A673 (cell line): ENCODE data around the gene WRAP53. TPM values are rescaled to one million over a fixed set of nuclear protein-coding genes. Genes with fewer than 3 reads are reported as not detected.
A peak's percentile ranks its signal among the peaks of the same experiment; 100 is the strongest.

Experiments used
- BruUV-seq: library from RNA; stranded (reverse); fragments of 400-500 nt; replicated peaks from 2 replicates; lab custom pipeline; 2021; lab: Mats Ljungman, UMichigan
- CTCF ChIA-PET: fragments of 300-600 bp; sonication (Branson Sonifier 250); formaldehyde crosslinking; loops from one replicate; lab custom pipeline; 2022; ENCODE audit warnings: antibody characterized with exemption; lab: Charles Lee
- POLR2A ChIA-PET: fragments of 300-600 bp; sonication (Branson Sonifier 250); formaldehyde crosslinking; loops from one replicate; lab custom pipeline; 2022; ENCODE audit warnings: antibody characterized with exemption; ENCODE audit not compliant: low non-redundant PET; lab: Charles Lee
- DNase-seq: peaks from one replicate; pipeline ENCODE4 v3.0.0-alpha.2; 2015; ENCODE audit warnings: low spot score
- H3K27ac ChIP-seq: fragments of 200-600 bp; sonication (generic); 2 replicates; pipeline ENCODE4 v1.5.1; 2016; ENCODE audit warnings: mixed run types, low read depth, mild to moderate bottlenecking, mixed read lengths, antibody characterized with exemption, low read length; ENCODE audit not compliant: poor library complexity, severe bottlenecking
- H3K27me3 ChIP-seq: fragments of 200-600 bp; sonication (generic); replicated peaks from 2 replicates; pipeline ENCODE4 v1.6.1; 2017; ENCODE audit warnings: mixed run types, low read depth, mild to moderate bottlenecking, mixed read lengths, antibody characterized with exemption, low read length; ENCODE audit not compliant: insufficient read depth, poor library complexity
- H3K36me3 ChIP-seq: fragments of 200-600 bp; sonication (generic); 2 replicates; pipeline ENCODE4 v1.6.1; 2016; ENCODE audit warnings: mixed run types, mild to moderate bottlenecking, mixed read lengths, antibody characterized with exemption, low read length; ENCODE audit not compliant: insufficient read depth, poor library complexity, severe bottlenecking
- H3K4me1 ChIP-seq: fragments of 200-600 bp; sonication (generic); 2 replicates; pipeline ENCODE4 v1.6.1; 2017; ENCODE audit warnings: mixed run types, mild to moderate bottlenecking, mixed read lengths, antibody characterized with exemption, low read length; ENCODE audit not compliant: insufficient read depth, poor library complexity, severe bottlenecking
- H3K4me3 ChIP-seq: fragments of 200-600 bp; sonication (generic); 2 replicates; pipeline ENCODE4 v1.5.1; 2016; ENCODE audit warnings: low read depth, mixed run types, mild to moderate bottlenecking, mixed read lengths, low read length; ENCODE audit not compliant: poor library complexity, severe bottlenecking
- H3K9me3 ChIP-seq: fragments of 200-600 bp; sonication (generic); 2 replicates; pipeline ENCODE4 v1.6.1; 2016; ENCODE audit warnings: mixed run types, low read depth, mild to moderate bottlenecking, mixed read lengths, antibody characterized with exemption, low read length; ENCODE audit not compliant: poor library complexity, severe bottlenecking
- CTCF ChIP-seq: fragments of 300-800, 200-600 bp; sonication (generic); conservative IDR thresholded peaks from 2 replicates; pipeline ENCODE4 v1.5.1; 2017; ENCODE audit warnings: low read depth, mild to moderate bottlenecking, antibody characterized with exemption, low read length, moderate library complexity, mixed read lengths
- EZH2 ChIP-seq: fragments of 200-600 bp; sonication (generic); IDR thresholded peaks from 2 replicates; pipeline ENCODE4 v1.6.1; 2017; ENCODE audit warnings: borderline replicate concordance, low read depth, mild to moderate bottlenecking, mixed read lengths, antibody characterized with exemption, low read length; ENCODE audit not compliant: poor library complexity, severe bottlenecking
- intact Hi-C: fragments of 100-400 bp; cut with micrococcal nuclease; formaldehyde crosslinking; loops from one replicate; pipeline ENCODE4 v1.10.0; 2022; ENCODE audit not compliant: unreplicated experiment
- total RNA-seq: library from RNA; stranded (reverse); gene quantifications from 2 replicates; pipeline ENCODE4 v1.2.3, GENCODE V29; 2021

Gene WRAP53
- total RNA-seq, 1 experiment from 2014 or later = 42.2 TPM

- Histone ChIP-seq H3K27ac (no peak within 1 kb of the TSS), H3K4me3 (peak within 1 kb of the TSS; percentile 61), H3K36me3 (no peaks in the 10 kb centered on the region), H3K9me3 (no peaks in the 10 kb centered on the region), H3K4me1 (peaks cover 18% of the 10 kb centered on the region), H3K27me3 (no peaks in the 10 kb centered on the region)
- CTCF ChIA-PET = interaction anchor here (0.6 to 1.4 kb wide), 8 partner anchors 11 to 436 kb away, joined by 3 to 4 read pairs (median 4); partner anchors contain the start of genes EFNB3 and SLC2A4
- no peak for TF ChIP-seq EZH2
- TF ChIP-seq CTCF = peak; percentile 57
- no TSS peak for BruUV-seq
- POLR2A ChIA-PET = interaction anchor here (0.7 kb wide), 1 partner anchor 11 kb away, joined by 3 read pairs; no protein-coding TSS in a partner anchor
- intact Hi-C loops = loop anchor here (1.0 kb wide), 1 partner anchor 13 kb away; no protein-coding TSS in a partner anchor
- peak; percentile 97 for DNase-seq
Measured at GRCh38 chr17:7716901-7717755, 28.9 kb downstream of the WRAP53 start, which contains the start of gene DNAH2. Gene DNAH2 (plus strand): TSS chr17:7717744. CDS start chr17:7719735, 1,991 bp downstream.

- DNase-seq = no peak
- no peak overlapping the region for H3K27ac ChIP-seq
- intact Hi-C loops = loop anchor here (1.0 kb wide), 1 partner anchor 14 kb away; no protein-coding TSS in a partner anchor
- H3K36me3 ChIP-seq = no peaks in the 10 kb centered on the region
- no TSS peak for BruUV-seq
- no peaks in the 10 kb centered on the region for H3K9me3 ChIP-seq
- ChIA-PET POLR2A (no interaction called here), CTCF (interaction anchor here (0.6 to 1.4 kb wide), 4 partner anchors 10 to 436 kb away, joined by 3 to 4 read pairs (median 4); partner anchors contain the start of gene SLC2A4)
- H3K4me1 ChIP-seq = peaks cover 18% of the 10 kb centered on the region
- H3K4me3 ChIP-seq = peak overlapping the region; percentile 61
- no peaks in the 10 kb centered on the region for H3K27me3 ChIP-seq
- TF ChIP-seq EZH2 = no peak
- TF ChIP-seq CTCF = no peak
Measured at GRCh38 chr17:7717756-7718350, 29.6 kb downstream of the WRAP53 start.

GRCh38 chr17:7719661-7720060, 31.4 kb downstream of the WRAP53 start:
- H3K27ac ChIP-seq = no peak overlapping the region
- H3K9me3 ChIP-seq = no peaks in the 10 kb centered on the region
- H3K4me3 ChIP-seq = no peak overlapping the region
- BruUV-seq = no TSS peak
- no peak for DNase-seq
- ChIA-PET POLR2A (no interaction called here), CTCF (no interaction called here)
- no peaks in the 10 kb centered on the region for H3K27me3 ChIP-seq
- intact Hi-C loops = no loop called here
- H3K36me3 ChIP-seq = no peaks in the 10 kb centered on the region
- TF ChIP-seq EZH2 (no peak), CTCF (no peak)
- H3K4me1 ChIP-seq = peaks cover 18% of the 10 kb centered on the region
